ENCODE data around the gene OR2W1. TPM values are rescaled to one million over a fixed set of nuclear protein-coding genes. Genes with fewer than 3 reads are reported as not detected.
A peak's percentile ranks its signal among the peaks of the same experiment; 100 is the strongest.

The OR2W1 gene
- total RNA-seq, 2 experiments from 2014 or later: not detected

GRCh38 chr6:29016559-29017427 is 28.2 kb downstream of the OR2W1 start:
- Mint-ChIP-seq H3K27me3 (peaks cover 25% of the 10 kb centered on the region), H3K27ac (peak overlapping the region; percentile 78), H3K36me3 (ENCODE audit: low read depth) (no peaks in the 10 kb centered on the region), H3K4me1 (ENCODE audit: low read depth) (peaks cover 17% of the 10 kb centered on the region), H3K4me3 (peak overlapping the region; percentile 81), H3K9me3 (peaks cover 2% of the 10 kb centered on the region)
- intact Hi-C loops (cut with micrococcal nuclease): loop anchor here (2.0 to 5.0 kb wide), 3 partner anchors 34 to 330 kb away; no protein-coding TSS in a partner anchor
- CTCF ChIA-PET: interaction anchor here (0.6 to 4.1 kb wide), 37 partner anchors 9 to 609 kb away, joined by 3 to 58 read pairs (median 4); partner anchors contain the start of genes TRIM27 and ZNF311
- DNase-seq: peak; percentile 93
- ATAC-seq: peak; percentile 90
- POLR2A ChIA-PET: interaction anchor here (0.7 to 1.7 kb wide), 3 partner anchors 16 to 179 kb away, joined by 3 to 8 read pairs (median 4); no protein-coding TSS in a partner anchor
- TF ChIP-seq CTCF (IDR thresholded peaks at IDR 0.05): peak; percentile 81

- intact Hi-C loops (cut with micrococcal nuclease): loop anchor here (5.0 kb wide), 1 partner anchor 33 kb away; no protein-coding TSS in a partner anchor
- Mint-ChIP-seq H3K4me3 (no peak overlapping the region), H3K9me3 (peaks cover 2% of the 10 kb centered on the region), H3K27me3 (peaks cover 28% of the 10 kb centered on the region), H3K4me1 (ENCODE audit: low read depth) (peaks cover 17% of the 10 kb centered on the region), H3K27ac (no peak overlapping the region), H3K36me3 (ENCODE audit: low read depth) (no peaks in the 10 kb centered on the region)
- CTCF ChIA-PET: interaction anchor here (1.0 to 4.1 kb wide), 11 partner anchors 9 to 328 kb away, joined by 4 to 58 read pairs (median 6); partner anchors contain the start of gene ZNF311
- peak; percentile 21 for TF ChIP-seq CTCF (IDR thresholded peaks at IDR 0.05)
- ATAC-seq: no peak
- POLR2A ChIA-PET: interaction anchor here (0.7 kb wide), 1 partner anchor 93 kb away, joined by 3 read pairs; no protein-coding TSS in a partner anchor
- DNase-seq: no peak
Measured at GRCh38 chr6:29014729-29015608, 30.0 kb downstream of the OR2W1 start.

GRCh38 chr6:29011276-29011734 is 33.7 kb downstream of the OR2W1 start:
- intact Hi-C loops (cut with micrococcal nuclease): no loop called here
- Mint-ChIP-seq H3K27me3 (peaks cover 25% of the 10 kb centered on the region), H3K4me1 (ENCODE audit: low read depth) (peaks cover 7% of the 10 kb centered on the region)

GRCh38 chr6:29009358-29009757 is 35.6 kb downstream of the OR2W1 start:
- CTCF ChIA-PET: interaction anchor here (1.0 to 3.7 kb wide), 2 partner anchors 125 to 171 kb away, joined by 3 to 25 read pairs; no protein-coding TSS in a partner anchor
- no peak for ATAC-seq
- Mint-ChIP-seq H3K4me3 (no peak overlapping the region), H3K36me3 (ENCODE audit: low read depth) (peaks cover 2% of the 10 kb centered on the region), H3K27ac (no peak overlapping the region), H3K9me3 (peaks cover 6% of the 10 kb centered on the region), H3K4me1 (ENCODE audit: low read depth) (peaks cover 15% of the 10 kb centered on the region), H3K27me3 (peaks cover 23% of the 10 kb centered on the region)
- DNase-seq: no peak
- TF ChIP-seq CTCF (IDR thresholded peaks at IDR 0.05): no peak
- intact Hi-C loops (cut with micrococcal nuclease): no loop called here
- POLR2A ChIA-PET: interaction anchor here (0.6 kb wide), 1 partner anchor 148 kb away, joined by 3 read pairs; no protein-coding TSS in a partner anchor

More at GRCh38 chr6:29011276-29011734, 33.7 kb downstream of the OR2W1 start:
- TF ChIP-seq CTCF (IDR thresholded peaks at IDR 0.05): no peak
- CTCF ChIA-PET: interaction anchor here (0.8 to 3.7 kb wide), 3 partner anchors 18 to 326 kb away, joined by 3 to 25 read pairs (median 4); no protein-coding TSS in a partner anchor
- H3K27ac Mint-ChIP-seq: no peak overlapping the region
- no peaks in the 10 kb centered on the region for H3K36me3 Mint-ChIP-seq (ENCODE audit: low read depth)
- POLR2A ChIA-PET: interaction anchor here (0.6 to 0.9 kb wide), 3 partner anchors 11 to 579 kb away, joined by 3 read pairs; no protein-coding TSS in a partner anchor
- DNase-seq (peak; percentile 61), ATAC-seq (no peak)
- H3K9me3 Mint-ChIP-seq: peaks cover 2% of the 10 kb centered on the region
- peak overlapping the region; percentile 71 for H3K4me3 Mint-ChIP-seq
